Activated CD8-positive, alpha-beta T cell treated with anti-CD3 and anti-CD28 coated beads for 36 hours (primary cell): Measurements from ENCODE around the gene MBD5. TPM values are rescaled to one million over a fixed set of nuclear protein-coding genes. Genes with fewer than 3 reads are reported as not detected.
A peak's percentile ranks its signal among the peaks of the same experiment; 100 is the strongest.

Source experiments
- ATAC-seq: fragments of 200-7000 bp; cut with Tn5 transposase; one replicate; pipeline ENCODE4 v1.10.0; 2021; ENCODE audit warnings: mild to moderate bottlenecking, moderate library complexity
- CTCF ChIA-PET: fragments of 350-600 bp; sonication (Branson Sonifier 250); formaldehyde crosslinking; loops from one replicate; lab custom pipeline; 2021; ENCODE audit warnings: antibody characterized with exemption; lab: Charles Lee
- POLR2A ChIA-PET: fragments of 350-600 bp; sonication (Branson Sonifier 250); formaldehyde crosslinking; loops from one replicate; lab custom pipeline; 2021; ENCODE audit warnings: antibody characterized with exemption; lab: Charles Lee
- DNase-seq: peaks from one replicate; pipeline ENCODE4 v3.0.0-alpha.2; 2020
- H3K27ac Mint-ChIP-seq: one replicate; pipeline ENCODE4 v1.8.0; 2021; ENCODE audit warnings: mild to moderate bottlenecking, mixed read lengths
- H3K27me3 Mint-ChIP-seq: one replicate; pipeline ENCODE4 v1.8.0; 2021; ENCODE audit warnings: mixed read lengths
- H3K36me3 Mint-ChIP-seq: one replicate; pipeline ENCODE4 v1.8.0; 2021; ENCODE audit warnings: low read depth, mixed read lengths
- H3K4me1 Mint-ChIP-seq: one replicate; pipeline ENCODE4 v1.8.0; 2021; ENCODE audit warnings: low read depth, mixed read lengths
- H3K4me3 Mint-ChIP-seq: one replicate; pipeline ENCODE4 v1.8.0; 2021; ENCODE audit warnings: mild to moderate bottlenecking, moderate library complexity, mixed read lengths
- H3K9me3 Mint-ChIP-seq: one replicate; pipeline ENCODE4 v1.8.0; 2021; ENCODE audit warnings: mixed read lengths
- CTCF ChIP-seq: fragments of 200-600 bp; IDR thresholded peaks from one replicate; pipeline ENCODE4 v1.8.0; 2022; ENCODE audit warnings: antibody characterized with exemption, mild to moderate bottlenecking
- intact Hi-C: fragments of 100-400 bp; cut with micrococcal nuclease; formaldehyde crosslinking; loops from one replicate; pipeline ENCODE4 v1.10.0; 2022
- total RNA-seq, 2 experiments: library from RNA; stranded (reverse); gene quantifications; one replicate each; pipeline ENCODE4 v1.2.3, GENCODE V29; 2021

Gene MBD5
- total RNA-seq, 2 experiments from 2014 or later = 16.6 to 17.9 TPM

GRCh38 chr2:148523315-148523714 lies 502.4 kb downstream of the MBD5 start:
- DNase-seq (no peak), ATAC-seq (no peak)
- ChIA-PET POLR2A (interaction anchor here (0.7 to 3.2 kb wide), 5 partner anchors 14 to 487 kb away, joined by 3 to 13 read pairs (median 3); no protein-coding TSS in a partner anchor), CTCF (interaction anchor here (0.8 to 6.1 kb wide), 5 partner anchors 11 to 535 kb away, joined by 3 to 71 read pairs (median 4); no protein-coding TSS in a partner anchor)
- H3K4me1 Mint-ChIP-seq = peaks cover 73% of the 10 kb centered on the region
- intact Hi-C loops = loop anchor here (5.0 kb wide), 1 partner anchor 119 kb away; the partner anchor contains the start of gene EPC2
- H3K4me3 Mint-ChIP-seq = peak overlapping the region; percentile 3
- H3K36me3 Mint-ChIP-seq = no peaks in the 10 kb centered on the region
- TF ChIP-seq CTCF = no peak
- H3K27ac Mint-ChIP-seq = peak overlapping the region; percentile 86
- H3K9me3 Mint-ChIP-seq = peaks cover 1% of the 10 kb centered on the region
- no peaks in the 10 kb centered on the region for H3K27me3 Mint-ChIP-seq

- Mint-ChIP-seq H3K27me3 (no peaks in the 10 kb centered on the region), H3K27ac (peak overlapping the region; percentile 86), H3K4me1 (peaks cover 85% of the 10 kb centered on the region), H3K36me3 (no peaks in the 10 kb centered on the region), H3K4me3 (no peak overlapping the region), H3K9me3 (peaks cover 1% of the 10 kb centered on the region)
- TF ChIP-seq CTCF = no peak
- ChIA-PET POLR2A (interaction anchor here (0.7 to 3.2 kb wide), 9 partner anchors 9 to 119 kb away, joined by 3 to 13 read pairs (median 3); no protein-coding TSS in a partner anchor), CTCF (interaction anchor here (1.3 to 6.1 kb wide), 4 partner anchors 15 to 120 kb away, joined by 3 to 71 read pairs (median 5); partner anchors contain the start of gene EPC2)
- peak; percentile 87 for ATAC-seq
- intact Hi-C loops = loop anchor here (5.0 kb wide), 1 partner anchor 118 kb away; the partner anchor contains the start of gene EPC2
- peak; percentile 76 for DNase-seq
Observed at GRCh38 chr2:148524519-148524919, 503.6 kb downstream of the MBD5 start.

GRCh38 chr2:148525130-148525529 lies 504.2 kb downstream of the MBD5 start:
- intact Hi-C loops = loop anchor here (5.0 kb wide), 2 partner anchors 77 to 132 kb away; no protein-coding TSS in a partner anchor
- no peak for ATAC-seq
- Mint-ChIP-seq H3K9me3 (peaks cover 1% of the 10 kb centered on the region), H3K4me3 (no peak overlapping the region), H3K36me3 (no peaks in the 10 kb centered on the region), H3K4me1 (peaks cover 91% of the 10 kb centered on the region), H3K27ac (peak overlapping the region; percentile 86), H3K27me3 (no peaks in the 10 kb centered on the region)
- DNase-seq = no peak
- CTCF ChIA-PET = interaction anchor here (1.3 to 6.1 kb wide), 3 partner anchors 15 to 119 kb away, joined by 3 to 71 read pairs (median 6); partner anchors contain the start of gene EPC2
- no peak for TF ChIP-seq CTCF
- POLR2A ChIA-PET = interaction anchor here (0.9 to 3.2 kb wide), 6 partner anchors 8 to 119 kb away, joined by 3 to 13 read pairs (median 4); no protein-coding TSS in a partner anchor

- DNase-seq (no peak), ATAC-seq (no peak)
- Mint-ChIP-seq H3K27ac (peak overlapping the region; percentile 88), H3K36me3 (no peaks in the 10 kb centered on the region), H3K27me3 (no peaks in the 10 kb centered on the region), H3K9me3 (peaks cover 1% of the 10 kb centered on the region), H3K4me1 (peaks cover 84% of the 10 kb centered on the region), H3K4me3 (peak overlapping the region; percentile 64)
- no peak for TF ChIP-seq CTCF
- POLR2A ChIA-PET = interaction anchor here (0.9 to 4.1 kb wide), 6 partner anchors 11 to 119 kb away, joined by 3 to 27 read pairs (median 9); no protein-coding TSS in a partner anchor
- CTCF ChIA-PET = interaction anchor here (0.6 to 3.7 kb wide), 3 partner anchors 13 to 392 kb away, joined by 3 to 25 read pairs (median 6); no protein-coding TSS in a partner anchor
- intact Hi-C loops = loop anchor here (5.0 kb wide), 2 partner anchors 76 to 131 kb away; no protein-coding TSS in a partner anchor
Observed at GRCh38 chr2:148526509-148527346, 505.8 kb downstream of the MBD5 start.
